SK-N-SH (cell line): ENCODE measurements around the gene RABL6. TPM values are rescaled to one million over a fixed set of nuclear protein-coding genes. Genes with fewer than 3 reads are reported as not detected.
"Not testable (repeated sequence)": the region's sequence is repeated elsewhere in the genome, so short reads cannot be mapped to it uniquely, and the experiment has no call there.

Source experiments
- CTCF ChIA-PET: fragments of 300-600, 350-600 bp; formaldehyde crosslinking; extraction: SDS; loops from one replicate; lab custom pipeline; 2021; lab: Yijun Ruan, JAX
- POLR2A ChIA-PET: fragments of 350-600 bp; sonication (Branson Sonifier 250); formaldehyde crosslinking; extraction: SDS; loops from one replicate; lab custom pipeline; 2020; ENCODE audit warnings: antibody characterized with exemption, inconsistent platforms; lab: Yijun Ruan, JAX
- DNase-seq: peaks from one replicate; pipeline ENCODE4 v3.0.0; 2012
- H2AFZ ChIP-seq: fragments of 200-600 bp; sonication (generic); 2 replicates; pipeline ENCODE4 v1.8.1; 2016; ENCODE audit warnings: antibody characterized with exemption, mild to moderate bottlenecking, low read depth
- H3F3A ChIP-seq: fragments of 200-600 bp; sonication (generic); replicated peaks from 2 replicates; pipeline ENCODE3; 2016; ENCODE audit warnings: antibody characterized with exemption, mild to moderate bottlenecking; ENCODE audit not compliant: insufficient read depth
- H3K27ac ChIP-seq, 2 experiments: fragments of 200-500 bp in 1 of 2; fragments of 200-600 bp in 1 of 2; sonication (Bioruptor generic) in 1 of 2; sonication (generic), shearing (Covaris generic) in 1 of 2; 2 replicates each; pipeline versions ENCODE4 v1.5.1 to v1.6.1; 2014 to 2016; ENCODE audit warnings: low read depth in 2 of 2, inconsistent platforms in 1 of 2, low read length in 1 of 2, mild to moderate bottlenecking in 1 of 2, mixed read lengths in 1 of 2
- H3K27me3 ChIP-seq: fragments of 200-600 bp; sonication (generic), shearing (Covaris generic); 2 replicates; pipeline ENCODE4 v1.6.1; 2016; ENCODE audit warnings: mixed run types; ENCODE audit not compliant: insufficient read depth
- H3K36me3 ChIP-seq, 2 experiments: fragments of 200-500 bp in 1 of 2; fragments of 200-600 bp in 1 of 2; sonication (Bioruptor generic) in 1 of 2; sonication (generic) in 1 of 2; replicated peaks in 1 of 2; 2 replicates each; pipeline versions ENCODE3 to v1.5.1; 2014 to 2016; ENCODE audit warnings: low read length in 1 of 2, mild to moderate bottlenecking in 1 of 2; ENCODE audit not compliant: insufficient read depth in 2 of 2, control insufficient read depth in 1 of 2
- H3K4me1 ChIP-seq, 2 experiments: fragments of 200-500 bp in 1 of 2; fragments of 200-600 bp in 1 of 2; sonication (Bioruptor generic) in 1 of 2; sonication (generic), shearing (Covaris generic) in 1 of 2; 2 replicates each; pipeline versions ENCODE4 v1.5.1 to v1.6.1; 2014 to 2016; ENCODE audit warnings: low read depth in 1 of 2, low read length in 1 of 2, mixed run types in 1 of 2; ENCODE audit not compliant: insufficient read depth in 2 of 2, control insufficient read depth in 1 of 2
- H3K4me2 ChIP-seq: fragments of 200-600 bp; sonication (generic), shearing (Covaris generic); 2 replicates; pipeline ENCODE4 v1.6.1; 2017; ENCODE audit warnings: mixed run types
- H3K4me3 ChIP-seq, 2 experiments: fragments of 200-500 bp in 1 of 2; fragments of 200-600 bp in 1 of 2; sonication (Bioruptor generic) in 1 of 2; sonication (generic), shearing (Covaris generic) in 1 of 2; 2 replicates each; pipeline versions ENCODE4 v1.5.1 to v1.8.1; 2014 to 2016; ENCODE audit warnings: low read depth in 2 of 2, inconsistent platforms in 1 of 2, low read length in 1 of 2, mild to moderate bottlenecking in 1 of 2, mixed read lengths in 1 of 2, moderate library complexity in 1 of 2
- H3K79me2 ChIP-seq: fragments of 200-600 bp; sonication (generic); 2 replicates; pipeline ENCODE4 v1.8.1; 2017; ENCODE audit warnings: mild to moderate bottlenecking; ENCODE audit not compliant: insufficient read depth
- H3K9ac ChIP-seq: fragments of 200-600 bp; sonication (generic); 2 replicates; pipeline ENCODE4 v1.6.1; 2017; ENCODE audit warnings: mixed run types
- H3K9me2 ChIP-seq: fragments of 200-600 bp; sonication (generic); 2 replicates; pipeline ENCODE4 v1.6.1; 2017; ENCODE audit warnings: mixed run types
- H3K9me3 ChIP-seq: fragments of 200-600 bp; sonication (generic); 2 replicates; pipeline ENCODE4 v1.6.1; 2017; ENCODE audit warnings: mixed run types, mild to moderate bottlenecking, moderate library complexity
- H4K20me1 ChIP-seq: fragments of 200-600 bp; sonication (generic); 2 replicates; pipeline ENCODE4 v1.6.1; 2017; ENCODE audit warnings: mild to moderate bottlenecking, mixed run types; ENCODE audit not compliant: insufficient read depth
- ELF1 ChIP-seq: IDR thresholded peaks from 2 replicates; pipeline ENCODE4 v1.4.0; 2012
- FOSL2 ChIP-seq: IDR thresholded peaks from 2 replicates; pipeline ENCODE4 v1.4.0; 2012; ENCODE audit warnings: low read depth, mild to moderate bottlenecking, moderate library complexity, borderline replicate concordance
- GATA2 ChIP-seq: sonication (generic); formaldehyde crosslinking; IDR thresholded peaks from 2 replicates; pipeline ENCODE4 v1.5.0; 2020; ENCODE audit warnings: mild to moderate bottlenecking, missing genetic modification reagents
- JUND ChIP-seq: IDR thresholded peaks from 2 replicates; pipeline ENCODE4 v1.4.0; 2012
- NFIC ChIP-seq: IDR thresholded peaks from 2 replicates; pipeline ENCODE4 v1.4.0; 2012; ENCODE audit warnings: borderline replicate concordance
- NRF1 ChIP-seq: IDR thresholded peaks from 2 replicates; pipeline ENCODE4 v1.6.1; 2012; ENCODE audit warnings: low read depth, mild to moderate bottlenecking, low read length
- POLR2AphosphoS5 ChIP-seq: IDR thresholded peaks from 2 replicates; pipeline ENCODE4 v1.6.1; 2012; ENCODE audit warnings: low read depth, low read length
- RAD21 ChIP-seq: IDR thresholded peaks from 2 replicates; pipeline ENCODE4 v1.6.1; 2012; ENCODE audit warnings: mild to moderate bottlenecking, low read length
- RFX5 ChIP-seq: IDR thresholded peaks from 2 replicates; pipeline ENCODE4 v1.6.1; 2012; ENCODE audit warnings: mild to moderate bottlenecking, improper control_type of control experiment, low read length
- SMC3 ChIP-seq: IDR thresholded peaks from 2 replicates; pipeline ENCODE4 v1.6.1; 2012; ENCODE audit warnings: low read depth, low read length, improper control_type of control experiment
- TAF1 ChIP-seq: IDR thresholded peaks from 2 replicates; pipeline ENCODE4 v1.6.1; 2012; ENCODE audit warnings: low read depth, mild to moderate bottlenecking, low read length, moderate library complexity, borderline replicate concordance
- TCF12 ChIP-seq: IDR thresholded peaks from 2 replicates; pipeline ENCODE4 v1.4.0; 2012
- TEAD4 ChIP-seq: IDR thresholded peaks from 2 replicates; pipeline ENCODE4 v1.4.0; 2012; ENCODE audit warnings: mild to moderate bottlenecking, borderline replicate concordance; ENCODE audit not compliant: insufficient read depth
- YY1 ChIP-seq: IDR thresholded peaks from 2 replicates; pipeline ENCODE4 v1.4.0; 2012; ENCODE audit warnings: low read depth, mild to moderate bottlenecking
- WGBS: methylation state at CpG from one replicate; pipeline ENCODE4 v1.1.6; 2017; ENCODE audit warnings: low lambda C conversion rate; 5-methylcytosine and 5-hydroxymethylcytosine counted together
- polyA plus RNA-seq, 3 experiments: library from polyadenylated mRNA; depleted of rRNA; stranded (reverse); fragments of >200 nt; gene quantifications; 2 replicates each; pipeline ENCODE4 v1.2.3, GENCODE V29; 2012
- TF ChIP-seq, protein P1 (sequence below): fragments of 150-350 bp; IDR thresholded peaks from 2 replicates; pipeline ENCODE4 v1.6.1; 2017; ENCODE audit warnings: antibody characterized with exemption, low read length, low read depth, borderline replicate concordance
- TF ChIP-seq, protein P2 (sequence below): fragments of 200-600 bp; sonication (generic); IDR thresholded peaks from 2 replicates; pipeline ENCODE4 v1.6.1; 2017; ENCODE audit warnings: antibody characterized with exemption, mild to moderate bottlenecking, moderate library complexity
- TF ChIP-seq, protein P3 (sequence below): IDR thresholded peaks from 2 replicates; pipeline ENCODE4 v1.6.1; 2012; ENCODE audit warnings: mild to moderate bottlenecking, low read depth, low read length, moderate library complexity

Gene RABL6
- polyA plus RNA-seq, 1 of the 3 experiments (the other 2 are of a cell fraction), result 43.6 TPM

DNA sequence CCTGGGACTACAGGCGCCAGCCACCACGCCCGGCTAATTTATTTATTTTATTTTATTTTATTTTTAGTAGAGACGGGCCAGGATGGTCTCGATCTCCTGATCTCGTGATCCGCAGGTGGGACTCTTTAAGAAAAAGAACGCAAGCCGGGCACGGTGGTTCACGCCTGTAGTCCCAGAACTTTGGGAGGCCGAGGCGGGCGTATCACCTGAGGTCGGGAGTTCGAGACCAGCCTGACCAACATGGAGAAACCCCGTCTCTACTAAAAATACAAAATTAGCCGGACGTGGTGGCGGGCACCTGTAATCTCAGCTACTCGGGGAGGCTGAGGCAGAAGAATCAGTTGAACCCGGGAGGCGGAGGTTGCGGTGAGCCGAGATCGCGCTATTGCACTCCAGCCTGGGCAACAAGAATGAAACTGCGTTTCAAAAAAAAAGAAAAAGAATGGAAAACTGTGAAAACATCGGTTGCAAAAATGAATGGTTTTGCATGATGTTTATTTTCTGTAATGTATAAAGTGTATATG is 59.2 kb downstream of the RABL6 start:
- Histone ChIP-seq H3K36me3 (peaks cover 22 to 23% of the 10 kb centered on the region in 2 experiments), H3K9ac (peak overlapping the region; percentile 34; the same call in 1 of the 2 replicates), H3K4me2 (peak overlapping the region; percentile 52; the same call in 1 of the 2 replicates), H2AFZ (0 out of 2 replicates have a peak overlapping the region, but pooled peaks have one; percentile 78), H3K79me2 (peaks cover 43% of the 10 kb centered on the region), H3K4me3 (peak overlapping the region; percentile 58 to 69; a peak in 3 of 4 replicates)
- POLR2A ChIA-PET, H4K20me1 ChIP-seq, H3K4me1 ChIP-seq, H3K9me2 ChIP-seq, H3K27me3 ChIP-seq, H3F3A ChIP-seq, CTCF ChIA-PET, DNase-seq, H3K27ac ChIP-seq, H3K9me3 ChIP-seq: not testable (repeated sequence)
- whole genome bisulfite sequencing, result 91% methylated on average over 29 of the region's 29 CpGs

DNA sequence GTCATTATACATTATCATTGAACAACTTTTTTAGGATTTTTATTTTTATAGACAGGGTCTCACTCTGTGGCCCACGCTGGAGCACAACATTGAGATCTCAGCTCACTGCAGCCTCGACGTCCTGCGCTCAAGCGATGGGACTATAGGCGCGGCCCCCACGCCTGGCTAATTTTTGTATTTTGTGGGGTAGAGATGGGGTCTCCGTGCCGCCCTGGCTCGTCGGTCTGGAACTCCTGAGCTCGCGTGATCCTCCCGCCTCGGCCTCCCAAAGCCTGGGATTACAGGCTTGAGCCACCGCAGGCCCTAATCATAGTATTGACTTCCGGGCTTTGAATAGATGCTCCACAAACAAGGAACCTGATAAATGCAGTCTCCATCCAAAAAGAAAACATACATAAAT is 59.7 kb downstream of the RABL6 start:
- no peak for DNase-seq
- peaks cover 43% of the 10 kb centered on the region for H3K79me2 ChIP-seq
- ChIA-PET CTCF (no interaction called here), POLR2A (no interaction called here)
- H3K36me3 ChIP-seq, result peaks cover 17 to 23% of the 10 kb centered on the region in 2 experiments
- no peak overlapping the region for H3K27ac ChIP-seq
- no peak overlapping the region for H3K4me3 ChIP-seq
- H3K9me2 ChIP-seq, result no peaks in the 10 kb centered on the region
- no peak overlapping the region for H3K9ac ChIP-seq
- no peaks in the 10 kb centered on the region for H4K20me1 ChIP-seq
- TF ChIP-seq YY1 (no peak), TCF12 (no peak), TEAD4 (no peak), POLR2AphosphoS5 (no peak), ELF1 (no peak), RFX5 (no peak), GATA2 (CRISPR knock-in tag) (no peak), FOSL2 (no peak), SMC3 (no peak), NRF1 (no peak), JUND (no peak), TAF1 (no peak), NFIC (no peak), RAD21 (no peak)
- TF ChIP-seq, protein P1, sequence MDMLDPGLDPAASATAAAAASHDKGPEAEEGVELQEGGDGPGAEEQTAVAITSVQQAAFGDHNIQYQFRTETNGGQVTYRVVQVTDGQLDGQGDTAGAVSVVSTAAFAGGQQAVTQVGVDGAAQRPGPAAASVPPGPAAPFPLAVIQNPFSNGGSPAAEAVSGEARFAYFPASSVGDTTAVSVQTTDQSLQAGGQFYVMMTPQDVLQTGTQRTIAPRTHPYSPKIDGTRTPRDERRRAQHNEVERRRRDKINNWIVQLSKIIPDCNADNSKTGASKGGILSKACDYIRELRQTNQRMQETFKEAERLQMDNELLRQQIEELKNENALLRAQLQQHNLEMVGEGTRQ, result no peak
- TF ChIP-seq, protein P2, sequence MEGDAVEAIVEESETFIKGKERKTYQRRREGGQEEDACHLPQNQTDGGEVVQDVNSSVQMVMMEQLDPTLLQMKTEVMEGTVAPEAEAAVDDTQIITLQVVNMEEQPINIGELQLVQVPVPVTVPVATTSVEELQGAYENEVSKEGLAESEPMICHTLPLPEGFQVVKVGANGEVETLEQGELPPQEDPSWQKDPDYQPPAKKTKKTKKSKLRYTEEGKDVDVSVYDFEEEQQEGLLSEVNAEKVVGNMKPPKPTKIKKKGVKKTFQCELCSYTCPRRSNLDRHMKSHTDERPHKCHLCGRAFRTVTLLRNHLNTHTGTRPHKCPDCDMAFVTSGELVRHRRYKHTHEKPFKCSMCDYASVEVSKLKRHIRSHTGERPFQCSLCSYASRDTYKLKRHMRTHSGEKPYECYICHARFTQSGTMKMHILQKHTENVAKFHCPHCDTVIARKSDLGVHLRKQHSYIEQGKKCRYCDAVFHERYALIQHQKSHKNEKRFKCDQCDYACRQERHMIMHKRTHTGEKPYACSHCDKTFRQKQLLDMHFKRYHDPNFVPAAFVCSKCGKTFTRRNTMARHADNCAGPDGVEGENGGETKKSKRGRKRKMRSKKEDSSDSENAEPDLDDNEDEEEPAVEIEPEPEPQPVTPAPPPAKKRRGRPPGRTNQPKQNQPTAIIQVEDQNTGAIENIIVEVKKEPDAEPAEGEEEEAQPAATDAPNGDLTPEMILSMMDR, result no peak
- TF ChIP-seq, protein P3, sequence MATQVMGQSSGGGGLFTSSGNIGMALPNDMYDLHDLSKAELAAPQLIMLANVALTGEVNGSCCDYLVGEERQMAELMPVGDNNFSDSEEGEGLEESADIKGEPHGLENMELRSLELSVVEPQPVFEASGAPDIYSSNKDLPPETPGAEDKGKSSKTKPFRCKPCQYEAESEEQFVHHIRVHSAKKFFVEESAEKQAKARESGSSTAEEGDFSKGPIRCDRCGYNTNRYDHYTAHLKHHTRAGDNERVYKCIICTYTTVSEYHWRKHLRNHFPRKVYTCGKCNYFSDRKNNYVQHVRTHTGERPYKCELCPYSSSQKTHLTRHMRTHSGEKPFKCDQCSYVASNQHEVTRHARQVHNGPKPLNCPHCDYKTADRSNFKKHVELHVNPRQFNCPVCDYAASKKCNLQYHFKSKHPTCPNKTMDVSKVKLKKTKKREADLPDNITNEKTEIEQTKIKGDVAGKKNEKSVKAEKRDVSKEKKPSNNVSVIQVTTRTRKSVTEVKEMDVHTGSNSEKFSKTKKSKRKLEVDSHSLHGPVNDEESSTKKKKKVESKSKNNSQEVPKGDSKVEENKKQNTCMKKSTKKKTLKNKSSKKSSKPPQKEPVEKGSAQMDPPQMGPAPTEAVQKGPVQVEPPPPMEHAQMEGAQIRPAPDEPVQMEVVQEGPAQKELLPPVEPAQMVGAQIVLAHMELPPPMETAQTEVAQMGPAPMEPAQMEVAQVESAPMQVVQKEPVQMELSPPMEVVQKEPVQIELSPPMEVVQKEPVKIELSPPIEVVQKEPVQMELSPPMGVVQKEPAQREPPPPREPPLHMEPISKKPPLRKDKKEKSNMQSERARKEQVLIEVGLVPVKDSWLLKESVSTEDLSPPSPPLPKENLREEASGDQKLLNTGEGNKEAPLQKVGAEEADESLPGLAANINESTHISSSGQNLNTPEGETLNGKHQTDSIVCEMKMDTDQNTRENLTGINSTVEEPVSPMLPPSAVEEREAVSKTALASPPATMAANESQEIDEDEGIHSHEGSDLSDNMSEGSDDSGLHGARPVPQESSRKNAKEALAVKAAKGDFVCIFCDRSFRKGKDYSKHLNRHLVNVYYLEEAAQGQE, result no peak
- H3K9me3 ChIP-seq, result 0 out of 2 replicates have a peak, but pooled peaks cover 3% of the 10 kb centered on the region
- H2AFZ ChIP-seq, result no peak overlapping the region
- no peaks in the 10 kb centered on the region for H3F3A ChIP-seq
- H3K4me2 ChIP-seq, result no peak overlapping the region
- no peaks in the 10 kb centered on the region for H3K27me3 ChIP-seq
- 98% methylated on average over 18 of the region's 18 CpGs for WGBS
- H3K4me1 ChIP-seq, result peaks cover 6 to 9% of the 10 kb centered on the region in 2 experiments; a peak in 1 of 4 replicates
